ENCODE results near the gene UBTD2.

UBTD2 gene

DNA sequence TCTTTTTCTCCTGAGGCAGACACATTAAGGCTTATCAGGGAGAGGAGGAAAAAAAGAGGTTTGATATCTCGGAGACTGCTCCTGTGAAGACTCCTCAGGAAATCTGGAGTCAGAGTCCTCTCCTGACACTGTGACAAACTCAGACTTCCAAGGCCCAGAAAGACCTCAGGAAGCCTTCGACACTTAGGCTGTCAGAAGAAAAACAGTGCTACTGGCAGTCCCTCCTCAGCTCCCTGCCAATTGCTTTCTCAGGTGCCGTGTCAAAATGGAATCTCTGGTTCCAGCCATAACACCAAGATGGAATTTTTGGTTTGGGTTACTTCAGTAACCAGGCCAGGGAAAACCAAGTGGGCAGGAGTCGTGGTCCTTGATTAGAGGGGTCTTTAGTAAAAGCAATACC lies 99.7 kb downstream of the UBTD2 start:
- H3K18ac ChIP-seq (ENCODE audit: low read length) = no peak overlapping the region
- no peak overlapping the region for H3K23ac ChIP-seq (ENCODE audit: low read length)
- H2BK120ac ChIP-seq (ENCODE audit: insufficient read depth, low read length, poor library complexity) = no peak overlapping the region
- no peak overlapping the region for H4K91ac ChIP-seq (ENCODE audit: low read depth, low read length)
- H4K12ac ChIP-seq (ENCODE audit: low read depth, low read length) = no peak overlapping the region
- no peak overlapping the region for H2AFZ ChIP-seq (ENCODE audit: insufficient read depth, low read length, poor library complexity)
- no peak overlapping the region for H3K4ac ChIP-seq (ENCODE audit: low read depth, low read length)
- peaks cover 10 to 24% of the 10 kb centered on the region in 2 experiments for H3K4me1 ChIP-seq (ENCODE audit: control insufficient read depth in 1 of 2, insufficient read depth in 2 of 2, low read length in 2 of 2)
- H4K8ac ChIP-seq (ENCODE audit: low read depth, low read length) = no peak overlapping the region
- no peaks in the 10 kb centered on the region for H3K27me3 ChIP-seq (ENCODE audit: insufficient read depth, low read length)
- H2BK12ac ChIP-seq (ENCODE audit: low read length) = no peak overlapping the region
- WGBS (ENCODE audit: extremely low coverage, insufficient coverage, insufficient read length) = no CpG with 5 or more reads among the region's 4 CpGs
- H3K14ac ChIP-seq (ENCODE audit: low read length) = no peak overlapping the region
- H3K36me3 ChIP-seq (ENCODE audit: control insufficient read depth in 1 of 2, insufficient read depth in 2 of 2, low read length in 2 of 2) = peaks cover 5 to 7% of the 10 kb centered on the region in 2 experiments
- peaks cover 2% of the 10 kb centered on the region for H3K9me3 ChIP-seq (ENCODE audit: insufficient read depth, low read depth, low read length)
- no peak overlapping the region for H3K27ac ChIP-seq (ENCODE audit: low read depth, low read length)
- peaks cover 21% of the 10 kb centered on the region for H3K79me2 ChIP-seq (ENCODE audit: control insufficient read depth, insufficient read depth, low read length, poor library complexity)
- H3K9ac ChIP-seq (ENCODE audit: low read length) = no peak overlapping the region
- no peak overlapping the region for H3K4me3 ChIP-seq (ENCODE audit: low read depth, low read length)
- H2AK5ac ChIP-seq (ENCODE audit: low read length) = no peak overlapping the region
- no peak overlapping the region for H3K4me2 ChIP-seq (ENCODE audit: low read length)
- peaks cover 23% of the 10 kb centered on the region for H3K79me1 ChIP-seq (ENCODE audit: low read length)
- DNase-seq = no peak
- H2BK5ac ChIP-seq (ENCODE audit: low read depth, low read length, poor library complexity) = no peak overlapping the region

DNA sequence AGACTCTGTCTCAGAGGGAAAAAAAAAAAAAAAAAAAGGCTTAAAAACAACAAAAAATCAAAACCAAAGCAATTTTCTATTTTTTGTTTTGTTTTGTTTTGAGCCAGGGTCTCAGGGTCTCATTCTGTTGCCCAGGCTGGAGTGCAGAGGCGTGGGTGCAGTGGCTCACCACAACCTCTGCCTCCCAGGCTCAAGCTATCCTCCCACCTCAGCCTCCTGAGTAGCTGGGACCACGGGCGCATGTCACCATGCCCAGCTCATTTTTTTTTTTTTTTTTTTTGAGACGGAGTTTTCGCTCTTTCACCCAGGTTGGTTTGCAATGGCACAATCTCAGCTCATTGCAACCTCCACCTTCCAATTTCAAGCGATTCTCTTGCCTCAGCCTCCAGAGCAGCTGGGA lies 101.3 kb downstream of the UBTD2 start:
- no peak overlapping the region for H2AK5ac ChIP-seq (ENCODE audit: low read length)
- H3K18ac ChIP-seq (ENCODE audit: low read length) = no peak overlapping the region
- DNase-seq = no peak
- no peak overlapping the region for H2AFZ ChIP-seq (ENCODE audit: insufficient read depth, low read length, poor library complexity)
- H2BK120ac ChIP-seq (ENCODE audit: insufficient read depth, low read length, poor library complexity) = no peak overlapping the region
- H3K36me3 ChIP-seq (ENCODE audit: control insufficient read depth in 1 of 2, insufficient read depth in 2 of 2, low read length in 2 of 2) = peaks cover 5 to 7% of the 10 kb centered on the region in 2 experiments
- H4K8ac ChIP-seq (ENCODE audit: low read depth, low read length) = no peak overlapping the region
- H3K4me1 ChIP-seq (ENCODE audit: control insufficient read depth in 1 of 2, insufficient read depth in 2 of 2, low read length in 2 of 2) = peaks cover 11 to 28% of the 10 kb centered on the region in 2 experiments
- H3K9me3 ChIP-seq (ENCODE audit: insufficient read depth, low read depth, low read length) = peaks cover 2% of the 10 kb centered on the region
- H2BK5ac ChIP-seq (ENCODE audit: low read depth, low read length, poor library complexity) = no peak overlapping the region
- H2BK12ac ChIP-seq (ENCODE audit: low read length) = no peak overlapping the region
- no peak overlapping the region for H3K9ac ChIP-seq (ENCODE audit: low read length)
- H3K79me2 ChIP-seq (ENCODE audit: control insufficient read depth, insufficient read depth, low read length, poor library complexity) = peaks cover 12% of the 10 kb centered on the region
- no peak overlapping the region for H3K14ac ChIP-seq (ENCODE audit: low read length)
- no peak overlapping the region for H4K91ac ChIP-seq (ENCODE audit: low read depth, low read length)
- no peak overlapping the region for H3K4ac ChIP-seq (ENCODE audit: low read depth, low read length)
- H3K23ac ChIP-seq (ENCODE audit: low read length) = no peak overlapping the region
- no peaks in the 10 kb centered on the region for H3K27me3 ChIP-seq (ENCODE audit: insufficient read depth, low read length)
- WGBS (ENCODE audit: extremely low coverage, insufficient coverage, insufficient read length) = no CpG with 5 or more reads among the region's 6 CpGs
- no peak overlapping the region for H4K12ac ChIP-seq (ENCODE audit: low read depth, low read length)
- peaks cover 11% of the 10 kb centered on the region for H3K79me1 ChIP-seq (ENCODE audit: low read length)
- H3K4me2 ChIP-seq (ENCODE audit: low read length) = no peak overlapping the region
- no peak overlapping the region for H3K27ac ChIP-seq (ENCODE audit: low read depth, low read length)
- no peak overlapping the region for H3K4me3 ChIP-seq (ENCODE audit: low read depth, low read length)

DNA sequence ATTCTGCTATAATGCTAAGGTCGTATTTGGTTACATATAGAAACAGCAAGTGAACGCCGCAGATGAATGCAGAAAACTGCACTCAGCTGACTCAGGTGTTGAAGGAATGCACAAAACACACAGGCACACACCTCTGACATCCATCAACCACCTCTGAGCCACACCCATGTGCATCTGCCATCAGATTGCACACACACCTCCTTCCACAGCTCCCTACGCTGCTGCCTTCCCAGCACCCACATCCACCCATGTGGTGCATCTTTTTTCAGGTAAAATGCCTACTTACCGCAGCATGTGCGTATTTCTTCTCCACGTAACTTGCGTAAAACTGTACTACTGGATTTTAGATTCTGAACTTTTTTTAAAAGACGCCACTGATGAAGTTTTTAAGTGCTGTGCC lies 102.6 kb downstream of the UBTD2 start:
- Histone ChIP-seq H4K8ac (ENCODE audit: low read depth, low read length) (no peak overlapping the region), H3K4me3 (ENCODE audit: low read depth, low read length) (no peak overlapping the region), H2BK5ac (ENCODE audit: low read depth, low read length, poor library complexity) (no peak overlapping the region), H3K4ac (ENCODE audit: low read depth, low read length) (peak overlapping the region; percentile 63), H3K4me2 (ENCODE audit: low read length) (no peak overlapping the region), H2AFZ (ENCODE audit: insufficient read depth, low read length, poor library complexity) (no peak overlapping the region), H4K12ac (ENCODE audit: low read depth, low read length) (no peak overlapping the region), H3K36me3 (ENCODE audit: control insufficient read depth in 1 of 2, insufficient read depth in 2 of 2, low read length in 2 of 2) (peaks cover 5 to 7% of the 10 kb centered on the region in 2 experiments), H2BK12ac (ENCODE audit: low read length) (no peak overlapping the region), H2AK5ac (ENCODE audit: low read length) (no peak overlapping the region), H3K79me2 (ENCODE audit: control insufficient read depth, insufficient read depth, low read length, poor library complexity) (peaks cover 6% of the 10 kb centered on the region), H3K27me3 (ENCODE audit: insufficient read depth, low read length) (no peaks in the 10 kb centered on the region), H3K27ac (ENCODE audit: low read depth, low read length) (no peak overlapping the region), H3K9ac (ENCODE audit: low read length) (peak overlapping the region; percentile 31), H4K91ac (ENCODE audit: low read depth, low read length) (no peak overlapping the region), H3K23ac (ENCODE audit: low read length) (peak overlapping the region; percentile 54), H3K4me1 (ENCODE audit: control insufficient read depth in 1 of 2, insufficient read depth in 2 of 2, low read length in 2 of 2) (peaks cover 7 to 21% of the 10 kb centered on the region in 2 experiments), H3K18ac (ENCODE audit: low read length) (no peak overlapping the region), H3K14ac (ENCODE audit: low read length) (no peak overlapping the region), H3K9me3 (ENCODE audit: insufficient read depth, low read depth, low read length) (peaks cover 2% of the 10 kb centered on the region), H2BK120ac (ENCODE audit: insufficient read depth, low read length, poor library complexity) (no peak overlapping the region), H3K79me1 (ENCODE audit: low read length) (peaks cover 7% of the 10 kb centered on the region)
- DNase-seq = peak; percentile 60 to 70
- no CpG with 5 or more reads among the region's 9 CpGs for WGBS (ENCODE audit: extremely low coverage, insufficient coverage, insufficient read length)

DNA sequence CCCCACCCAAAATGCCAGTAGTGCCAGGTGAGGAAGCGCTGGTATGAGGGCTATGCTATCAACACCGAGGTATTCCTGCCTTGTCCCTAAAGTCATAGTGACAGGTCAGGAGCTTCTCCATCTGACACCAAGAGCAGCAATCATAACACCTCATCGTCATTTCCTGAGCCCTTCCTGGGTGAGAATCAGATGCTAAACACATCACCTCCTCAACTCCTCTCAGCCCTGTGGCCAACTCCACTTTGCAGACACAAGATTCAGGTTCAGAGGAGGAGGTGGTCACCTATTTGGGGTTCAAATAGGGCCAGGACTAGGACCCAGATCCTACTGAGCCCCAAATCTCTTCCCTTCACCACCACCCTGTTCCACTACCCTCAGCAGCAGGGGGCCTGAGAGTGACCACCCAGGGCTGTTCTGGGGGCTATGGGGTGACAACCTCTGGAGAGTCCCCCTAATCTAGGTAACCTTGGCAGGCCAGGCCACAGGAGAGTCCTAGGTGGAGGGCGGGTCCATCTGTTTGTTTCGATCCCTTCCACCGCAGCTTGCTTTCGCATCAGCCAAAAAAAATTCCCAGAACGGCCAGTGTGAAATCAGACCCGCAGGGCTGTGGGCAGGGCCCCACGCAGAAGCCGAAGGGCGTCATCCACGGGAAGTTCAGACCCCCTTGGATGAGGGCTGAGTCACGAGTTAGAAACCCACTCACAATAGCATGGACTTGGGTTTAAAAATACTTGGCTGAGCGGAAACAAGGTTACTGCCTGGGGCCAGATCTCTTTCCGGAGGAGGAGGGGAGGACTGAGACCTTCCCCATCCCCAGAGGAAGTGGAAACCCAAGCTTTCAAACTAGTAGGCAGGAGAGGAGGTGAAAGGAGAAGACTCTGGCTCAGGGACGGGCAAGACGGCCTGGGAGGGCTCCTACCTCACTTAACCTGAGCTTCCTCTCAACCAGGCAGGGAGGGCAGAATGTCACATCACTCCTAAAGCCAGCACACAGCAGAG lies 104.3 kb downstream of the UBTD2 start:
- Histone ChIP-seq H3K18ac (ENCODE audit: low read length) (peak overlapping the region; percentile 67), H3K4me2 (ENCODE audit: low read length) (peak overlapping the region; percentile 1), H2BK12ac (ENCODE audit: low read length) (peak overlapping the region; percentile 16), H3K9ac (ENCODE audit: low read length) (no peak overlapping the region), H4K8ac (ENCODE audit: low read depth, low read length) (peak overlapping the region; percentile 68), H2AK5ac (ENCODE audit: low read length) (peak overlapping the region; percentile 31), H3K4ac (ENCODE audit: low read depth, low read length) (peak overlapping the region; percentile 52), H2BK5ac (ENCODE audit: low read depth, low read length, poor library complexity) (peak overlapping the region; percentile 70), H3K4me3 (ENCODE audit: low read depth, low read length) (no peak overlapping the region), H4K12ac (ENCODE audit: low read depth, low read length) (peak overlapping the region; percentile 16), H3K9me3 (ENCODE audit: insufficient read depth, low read depth, low read length) (peaks cover 2% of the 10 kb centered on the region), H3K14ac (ENCODE audit: low read length) (peak overlapping the region; percentile 21), H3K27me3 (ENCODE audit: insufficient read depth, low read length) (no peaks in the 10 kb centered on the region), H3K27ac (ENCODE audit: low read depth, low read length) (peak overlapping the region; percentile 52), H2BK120ac (ENCODE audit: insufficient read depth, low read length, poor library complexity) (peak overlapping the region; percentile 16), H2AFZ (ENCODE audit: insufficient read depth, low read length, poor library complexity) (no peak overlapping the region), H3K79me2 (ENCODE audit: control insufficient read depth, insufficient read depth, low read length, poor library complexity) (peaks cover 6% of the 10 kb centered on the region), H3K23ac (ENCODE audit: low read length) (no peak overlapping the region), H4K91ac (ENCODE audit: low read depth, low read length) (peak overlapping the region; percentile 60), H3K36me3 (ENCODE audit: control insufficient read depth in 1 of 2, insufficient read depth in 2 of 2, low read length in 2 of 2) (peaks cover 3 to 4% of the 10 kb centered on the region in 2 experiments), H3K4me1 (ENCODE audit: control insufficient read depth in 1 of 2, insufficient read depth in 2 of 2, low read length in 2 of 2) (peaks cover 17 to 29% of the 10 kb centered on the region in 2 experiments), H3K79me1 (ENCODE audit: low read length) (peaks cover 7% of the 10 kb centered on the region)
- WGBS (ENCODE audit: extremely low coverage, insufficient coverage, insufficient read length) = no CpG with 5 or more reads among the region's 18 CpGs
- peak; percentile 43 to 69 for DNase-seq
